K562 (cell line): ENCODE data around the gene BPIFB6. TPM values are rescaled to one million over a fixed set of nuclear protein-coding genes. Genes with fewer than 3 reads are reported as not detected.
A peak's percentile ranks its signal among the peaks of the same experiment; 100 is the strongest.

Source experiments
- ATAC-seq: fragments of 200-7000 bp; cut with Tn5 transposase; 3 replicates; pipeline ENCODE4 v1.9.1; 2020; ENCODE audit warnings: moderate library complexity
- BruUV-seq: library from RNA; stranded (reverse); fragments of 400-500 nt; replicated peaks from 2 replicates; lab custom pipeline; 2021; lab: Mats Ljungman, UMichigan
- CTCF ChIA-PET: fragments of 300-600 bp; formaldehyde crosslinking; extraction: SDS; loops from one replicate; lab custom pipeline; 2021; ENCODE audit warnings: low intra/inter-chr PET ratio; lab: Yijun Ruan, JAX
- POLR2A ChIA-PET: fragments of 300-600, 350-650 bp; sonication (Branson Sonifier 250); formaldehyde crosslinking; extraction: SDS; loops from one replicate; lab custom pipeline; 2021; ENCODE audit warnings: antibody characterized with exemption, inconsistent platforms; lab: Yijun Ruan, JAX
- DNase-seq, 4 experiments: peaks; one replicate each; pipeline versions ENCODE4 v3.0.0 to v3.0.0-alpha.2; 2011 to 2018; ENCODE audit warnings: low spot score in 3 of 4, mixed read lengths in 3 of 4; ENCODE audit errors: extremely low read depth in 1 of 4
- FAIRE-seq: peaks from 2 replicates; lab custom pipeline; 2011; peaks lifted over from hg19 to GRCh38; lab: Jason Lieb, UNC
- H2AFZ ChIP-seq: 2 replicates; pipeline ENCODE4 v1.6.0; 2011; ENCODE audit warnings: low read depth, low read length, control low read depth, inconsistent platforms
- H3K27ac ChIP-seq: fragments of 200-600 bp; 3 replicates; pipeline ENCODE4 v1.8.0; 2011; ENCODE audit warnings: low read depth, mild to moderate bottlenecking, control low read depth, inconsistent platforms, low read length, moderate library complexity, mixed read lengths; ENCODE audit errors: extremely low read depth
- H3K27me3 ChIP-seq, 2 experiments: fragments of 300-600 bp in 1 of 2; 2 replicates in 1 of 2; 3 replicates in 1 of 2; pipeline versions ENCODE4 v1.6.0 to v1.8.0; 2011; ENCODE audit warnings: inconsistent platforms in 2 of 2, low read length in 2 of 2, mild to moderate bottlenecking in 1 of 2, mixed read lengths in 1 of 2, moderate library complexity in 1 of 2; ENCODE audit not compliant: control insufficient read depth in 2 of 2, insufficient read depth in 2 of 2
- H3K36me3 ChIP-seq: fragments of 300-600 bp; 3 replicates; pipeline ENCODE4 v1.8.0; 2011; ENCODE audit warnings: mild to moderate bottlenecking, low read length, inconsistent platforms; ENCODE audit not compliant: control insufficient read depth, insufficient read depth
- H3K4me1 ChIP-seq, 2 experiments: fragments of 200-600 bp in 1 of 2; replicated peaks in 1 of 2; 2 replicates in 1 of 2; 3 replicates in 1 of 2; pipeline versions ENCODE4 v1.5.1 to v1.8.0; 2011; ENCODE audit warnings: inconsistent platforms in 2 of 2, low read length in 2 of 2, mild to moderate bottlenecking in 1 of 2, mixed read lengths in 1 of 2, moderate library complexity in 1 of 2; ENCODE audit not compliant: control insufficient read depth in 2 of 2, insufficient read depth in 2 of 2
- H3K4me2 ChIP-seq: 2 replicates; pipeline ENCODE4 v1.6.1; 2011; ENCODE audit warnings: low read length, control low read depth, inconsistent platforms, mixed read lengths; ENCODE audit not compliant: insufficient read depth
- H3K4me3 ChIP-seq: fragments of 200-600 bp; sonication (generic), shearing (Covaris generic); 2 replicates; pipeline ENCODE4 v1.5.1; 2016; ENCODE audit warnings: control low read depth, inconsistent platforms
- H3K79me2 ChIP-seq: fragments of 200-600 bp; 3 replicates; pipeline ENCODE4 v1.8.0; 2011; ENCODE audit warnings: low read length, inconsistent platforms; ENCODE audit not compliant: control insufficient read depth, insufficient read depth
- H3K9ac ChIP-seq, 2 experiments: 2 replicates each; pipeline versions ENCODE4 v1.6.0 to v1.6.1; 2011; ENCODE audit warnings: low read depth in 2 of 2, low read length in 2 of 2, control low read depth in 1 of 2, inconsistent platforms in 1 of 2, mild to moderate bottlenecking in 1 of 2, mixed read lengths in 1 of 2; ENCODE audit not compliant: insufficient read depth in 1 of 2
- H3K9me1 ChIP-seq: one replicate; pipeline ENCODE4 v1.6.0; 2011; ENCODE audit warnings: inconsistent platforms, mild to moderate bottlenecking, low read length, moderate library complexity; ENCODE audit not compliant: control insufficient read depth, insufficient read depth
- H3K9me3 ChIP-seq: replicated peaks from 2 replicates; pipeline ENCODE4 v1.5.1; 2011; ENCODE audit warnings: low read depth, low read length, inconsistent platforms; ENCODE audit not compliant: control insufficient read depth, insufficient read depth
- H4K20me1 ChIP-seq: replicated peaks from 2 replicates; pipeline ENCODE4 v1.6.1; 2011; ENCODE audit warnings: low read length, inconsistent platforms, mixed read lengths; ENCODE audit not compliant: control insufficient read depth, insufficient read depth
- ADNP ChIP-seq: fragments of 200-800 bp; sonication (Bioruptor generic); IDR thresholded peaks from 2 replicates; pipeline ENCODE4 v1.6.1; 2016; ENCODE audit warnings: missing genetic modification characterization, missing compliant biosample characterization
- BCOR ChIP-seq: fragments of 450-650 bp; IDR thresholded peaks from 2 replicates; pipeline ENCODE4 v1.6.1; 2016
- EP400 ChIP-seq: fragments of 450-650 bp; IDR thresholded peaks from 2 replicates; pipeline ENCODE4 v1.6.1; 2017; ENCODE audit warnings: antibody characterized with exemption, mild to moderate bottlenecking, moderate library complexity
- KDM1A ChIP-seq, 2 experiments: fragments of 450-650 bp; IDR thresholded peaks; 2 replicates each; pipeline ENCODE4 v1.6.1; 2016; ENCODE audit warnings: mild to moderate bottlenecking in 2 of 2
- NFIC ChIP-seq: fragments of 450-650 bp; IDR thresholded peaks from 2 replicates; pipeline ENCODE4 v1.6.1; 2017; ENCODE audit warnings: mild to moderate bottlenecking, inconsistent platforms
- RBM25 ChIP-seq: fragments of 200-400 bp; formaldehyde crosslinking; IDR thresholded peaks from 2 replicates; pipeline ENCODE4 v1.6.1; 2018; ENCODE audit warnings: low read length, low read depth, moderate library complexity; ENCODE audit not compliant: severe bottlenecking
- SMARCA5 ChIP-seq: fragments of 450-650 bp; IDR thresholded peaks from 2 replicates; pipeline ENCODE4 v1.6.1; 2016
- SNIP1 ChIP-seq: fragments of 450-650 bp; IDR thresholded peaks from 2 replicates; pipeline ENCODE4 v1.7.1; 2017; ENCODE audit warnings: low read depth, mild to moderate bottlenecking
- ZBTB8A ChIP-seq: fragments of 450-650 bp; IDR thresholded peaks from 2 replicates; pipeline ENCODE4 v1.6.1; 2018; ENCODE audit warnings: mild to moderate bottlenecking, moderate library complexity; ENCODE audit not compliant: partially characterized antibody
- ZFP36 ChIP-seq: fragments of 150-350 bp; IDR thresholded peaks from 2 replicates; pipeline ENCODE4 v1.6.1; 2018; ENCODE audit warnings: low read length, low read depth; ENCODE audit not compliant: partially characterized antibody
- WGBS: fragments of 100-300 bp; shearing (Covaris generic); methylation state at CpG from one replicate; pipeline ENCODE4 v1.1.6; 2016; ENCODE audit warnings: low coverage, mixed read lengths; ENCODE audit not compliant: insufficient coverage; ENCODE audit errors: missing lambda C conversion rate; 5-methylcytosine and 5-hydroxymethylcytosine counted together
- in situ Hi-C: fragments of 300-500 bp; cut with MboI; formaldehyde crosslinking; loops from 4 replicates; pipeline ENCODE4 v1.15.0; 2018; ENCODE audit warnings: inconsistent platforms, mixed read lengths
- intact Hi-C: fragments of 100-400 bp; cut with micrococcal nuclease; formaldehyde crosslinking; loops from 2 replicates; pipeline ENCODE4 v1.14.2; 2022
- polyA plus RNA-seq, 8 experiments: library from polyadenylated mRNA; depleted of rRNA in 4 of 8; stranded (reverse) in 5 of 8; unstranded in 3 of 8; fragments of >200 nt; fragmentation: Nextera tagmentation in 2 of 8; fragmentation: Illumina TruSeq in 1 of 8; extraction: Ambion mirVana in 2 of 8; extraction: Trizol in 1 of 8; gene quantifications; 2 replicates each; pipeline versions ENCODE4 v1.2.1 to v1.2.3, GENCODE V29; 2011 to 2014; ENCODE audit warnings: inconsistent platforms in 1 of 8, missing spikeins in 1 of 8
- total RNA-seq, 7 experiments: library from RNA; depleted of rRNA in 6 of 7; stranded (reverse); fragments of >200 nt in 6 of 7; fragmentation: Illumina TruSeq in 2 of 7; extraction: Trizol in 2 of 7; gene quantifications; 2 replicates each; pipeline versions ENCODE4 v1.2.1 to v1.2.3, GENCODE V29; 2011 to 2021; ENCODE audit warnings: low replicate concordance in 1 of 7
- TF ChIP-seq, protein P1 (sequence below): fragments of 250-450 bp; sonication (Bioruptor Pico); IDR thresholded peaks from 2 replicates; pipeline ENCODE4 v1.5.0; 2020; ENCODE audit warnings: mild to moderate bottlenecking
- TF ChIP-seq, protein P2 (sequence below): fragments of 250-450 bp; sonication (Bioruptor Pico); IDR thresholded peaks from 2 replicates; pipeline ENCODE4 v1.4.0; 2020
- TF ChIP-seq, protein P3 (sequence below): sonication (generic); formaldehyde crosslinking; IDR thresholded peaks from 2 replicates; pipeline ENCODE4 v1.8.1; 2022; ENCODE audit warnings: missing genetic modification reagents

Gene BPIFB6
- total and polyA plus RNA-seq, 9 of the 15 experiments (the other 6 are each of a cell fraction or from before 2014, with no cell fraction given): not detected

DNA sequence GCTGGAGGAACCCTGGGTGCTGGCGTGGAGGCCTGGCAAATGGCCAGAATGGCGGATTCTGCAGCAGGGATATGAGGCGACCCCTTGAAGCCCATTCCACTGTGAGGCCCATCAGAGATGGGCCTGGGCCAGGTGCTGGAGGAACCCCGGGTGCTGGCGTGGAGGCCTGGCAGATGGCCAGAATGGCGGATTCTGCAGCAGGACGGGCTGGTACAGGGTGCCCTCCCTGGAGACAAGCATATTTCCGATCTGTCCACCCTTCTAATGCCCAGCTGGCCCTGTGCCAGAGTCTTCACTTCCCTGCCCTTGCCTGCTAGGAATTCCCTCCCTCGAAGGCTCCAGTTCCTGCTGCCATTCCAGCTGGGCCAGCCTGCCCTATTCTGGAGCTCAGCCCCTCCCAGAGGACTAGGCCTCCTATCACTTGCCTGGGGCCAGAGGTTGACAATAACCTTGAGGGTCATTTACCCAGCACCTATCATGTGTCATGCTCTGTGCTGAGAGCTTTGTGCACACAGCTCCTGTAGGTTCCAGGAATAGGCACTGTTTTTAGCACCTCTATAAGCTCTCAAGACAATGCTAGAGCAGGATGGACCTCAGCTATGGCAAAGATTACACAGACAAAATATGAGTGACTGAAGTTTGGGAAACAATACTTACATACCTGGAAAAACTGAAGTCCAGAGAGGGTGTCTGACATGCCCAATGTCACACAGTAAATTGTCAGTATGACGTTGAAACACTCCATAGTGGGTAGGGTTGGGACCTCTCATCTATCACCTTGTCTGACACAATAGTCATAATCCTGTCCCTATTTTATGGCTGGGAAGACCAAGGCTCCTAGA is 48.6 kb upstream of the BPIFB6 start:
- DNase-seq (no peak), FAIRE-seq (no peak), ATAC-seq (no peak)
- ChIA-PET CTCF (no interaction called here), POLR2A (interaction anchor here (0.7 to 0.9 kb wide), 2 partner anchors 9 to 481 kb away, joined by 3 to 4 read pairs; no protein-coding TSS in a partner anchor)
- Histone ChIP-seq H2AFZ (no peak overlapping the region), H4K20me1 (0 out of 2 replicates have a peak, but pooled peaks cover 12% of the 10 kb centered on the region), H3K9me1 (no peaks in the 10 kb centered on the region), H3K36me3 (no peaks in the 10 kb centered on the region), H3K4me3 (no peak overlapping the region), H3K27me3 (peaks cover 14 to 52% of the 10 kb centered on the region in 2 experiments; a peak in 4 of 5 replicates), H3K79me2 (no peaks in the 10 kb centered on the region), H3K4me2 (no peak overlapping the region), H3K9me3 (no peaks in the 10 kb centered on the region), H3K4me1 (no peaks in the 10 kb centered on the region; a peak in 1 of 5 replicates), H3K9ac (peak overlapping the region in 1 of 2 experiments; percentile 14; a peak in 1 of 4 replicates), H3K27ac (no peak overlapping the region)
- TF ChIP-seq SMARCA5 (peak; percentile 29; the same call in 1 of the 2 replicates), ADNP (tag) (peak; percentile 24; the same call in 1 of the 2 replicates), EP400 (no peak), ZBTB8A (no peak), SNIP1 (no peak), BCOR (0 out of 2 replicates have a peak, but pooled peaks have one; percentile 62), RBM25 (peak; percentile 67), KDM1A (IDR thresholded peaks at IDR 0.05) (peak in 1 of 2 experiments; percentile 33; a peak in 1 of 4 replicates), NFIC (peak; percentile 86), ZFP36 (peak; percentile 69)
- TF ChIP-seq, protein P1, sequence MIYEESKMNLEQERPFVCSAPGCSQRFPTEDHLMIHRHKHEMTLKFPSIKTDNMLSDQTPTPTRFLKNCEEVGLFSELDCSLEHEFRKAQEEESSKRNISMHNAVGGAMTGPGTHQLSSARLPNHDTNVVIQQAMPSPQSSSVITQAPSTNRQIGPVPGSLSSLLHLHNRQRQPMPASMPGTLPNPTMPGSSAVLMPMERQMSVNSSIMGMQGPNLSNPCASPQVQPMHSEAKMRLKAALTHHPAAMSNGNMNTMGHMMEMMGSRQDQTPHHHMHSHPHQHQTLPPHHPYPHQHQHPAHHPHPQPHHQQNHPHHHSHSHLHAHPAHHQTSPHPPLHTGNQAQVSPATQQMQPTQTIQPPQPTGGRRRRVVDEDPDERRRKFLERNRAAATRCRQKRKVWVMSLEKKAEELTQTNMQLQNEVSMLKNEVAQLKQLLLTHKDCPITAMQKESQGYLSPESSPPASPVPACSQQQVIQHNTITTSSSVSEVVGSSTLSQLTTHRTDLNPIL (CRISPR knock-in tag): no peak
- TF ChIP-seq, protein P2, sequence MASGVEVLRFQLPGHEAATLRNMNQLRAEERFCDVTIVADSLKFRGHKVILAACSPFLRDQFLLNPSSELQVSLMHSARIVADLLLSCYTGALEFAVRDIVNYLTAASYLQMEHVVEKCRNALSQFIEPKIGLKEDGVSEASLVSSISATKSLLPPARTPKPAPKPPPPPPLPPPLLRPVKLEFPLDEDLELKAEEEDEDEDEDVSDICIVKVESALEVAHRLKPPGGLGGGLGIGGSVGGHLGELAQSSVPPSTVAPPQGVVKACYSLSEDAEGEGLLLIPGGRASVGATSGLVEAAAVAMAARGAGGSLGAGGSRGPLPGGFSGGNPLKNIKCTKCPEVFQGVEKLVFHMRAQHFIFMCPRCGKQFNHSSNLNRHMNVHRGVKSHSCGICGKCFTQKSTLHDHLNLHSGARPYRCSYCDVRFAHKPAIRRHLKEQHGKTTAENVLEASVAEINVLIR: no peak
- TF ChIP-seq, protein P3, sequence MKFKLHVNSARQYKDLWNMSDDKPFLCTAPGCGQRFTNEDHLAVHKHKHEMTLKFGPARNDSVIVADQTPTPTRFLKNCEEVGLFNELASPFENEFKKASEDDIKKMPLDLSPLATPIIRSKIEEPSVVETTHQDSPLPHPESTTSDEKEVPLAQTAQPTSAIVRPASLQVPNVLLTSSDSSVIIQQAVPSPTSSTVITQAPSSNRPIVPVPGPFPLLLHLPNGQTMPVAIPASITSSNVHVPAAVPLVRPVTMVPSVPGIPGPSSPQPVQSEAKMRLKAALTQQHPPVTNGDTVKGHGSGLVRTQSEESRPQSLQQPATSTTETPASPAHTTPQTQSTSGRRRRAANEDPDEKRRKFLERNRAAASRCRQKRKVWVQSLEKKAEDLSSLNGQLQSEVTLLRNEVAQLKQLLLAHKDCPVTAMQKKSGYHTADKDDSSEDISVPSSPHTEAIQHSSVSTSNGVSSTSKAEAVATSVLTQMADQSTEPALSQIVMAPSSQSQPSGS (CRISPR knock-in tag): no peak
- intact Hi-C loops: no loop called here
- no TSS peak for BruUV-seq
- WGBS: 0% methylated on average over 10 of the region's 10 CpGs
- in situ Hi-C loops: no loop called here
